ENCODE measurements around the gene BCL7A. TPM values are rescaled to one million over a fixed set of nuclear protein-coding genes. Genes with fewer than 3 reads are reported as not detected.

The BCL7A gene
- total RNA-seq, 6 experiments from 2014 or later: 3.5 to 6.4 (median 4.6) TPM

DNA sequence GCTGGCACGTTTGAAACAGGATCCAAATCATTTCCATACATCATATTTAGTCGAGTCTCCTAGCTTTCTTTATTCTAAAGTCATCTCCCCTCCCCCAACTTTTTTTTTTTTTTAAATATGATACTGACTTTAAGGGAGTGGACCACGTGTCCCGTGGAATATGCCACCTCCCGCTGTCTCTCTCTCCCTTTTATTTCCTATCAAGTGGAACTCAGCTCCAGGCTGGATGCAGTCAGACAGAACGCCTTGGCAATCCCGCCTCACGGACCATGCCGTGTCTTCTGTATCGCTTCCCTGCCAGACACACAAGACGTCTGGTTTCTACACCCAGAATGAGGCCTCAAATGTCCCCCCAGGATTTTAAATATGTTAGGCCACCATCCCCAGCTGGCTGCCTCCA, 21.2 kb downstream of the BCL7A start:
- H3K27me3 ChIP-seq: no peaks in the 10 kb centered on the region
- WGBS (ENCODE audit: insufficient coverage, low coverage, low lambda C conversion rate, missing lambda C conversion rate): 65% methylated on average over 3 of the region's 11 CpGs
- TF ChIP-seq, protein P1, sequence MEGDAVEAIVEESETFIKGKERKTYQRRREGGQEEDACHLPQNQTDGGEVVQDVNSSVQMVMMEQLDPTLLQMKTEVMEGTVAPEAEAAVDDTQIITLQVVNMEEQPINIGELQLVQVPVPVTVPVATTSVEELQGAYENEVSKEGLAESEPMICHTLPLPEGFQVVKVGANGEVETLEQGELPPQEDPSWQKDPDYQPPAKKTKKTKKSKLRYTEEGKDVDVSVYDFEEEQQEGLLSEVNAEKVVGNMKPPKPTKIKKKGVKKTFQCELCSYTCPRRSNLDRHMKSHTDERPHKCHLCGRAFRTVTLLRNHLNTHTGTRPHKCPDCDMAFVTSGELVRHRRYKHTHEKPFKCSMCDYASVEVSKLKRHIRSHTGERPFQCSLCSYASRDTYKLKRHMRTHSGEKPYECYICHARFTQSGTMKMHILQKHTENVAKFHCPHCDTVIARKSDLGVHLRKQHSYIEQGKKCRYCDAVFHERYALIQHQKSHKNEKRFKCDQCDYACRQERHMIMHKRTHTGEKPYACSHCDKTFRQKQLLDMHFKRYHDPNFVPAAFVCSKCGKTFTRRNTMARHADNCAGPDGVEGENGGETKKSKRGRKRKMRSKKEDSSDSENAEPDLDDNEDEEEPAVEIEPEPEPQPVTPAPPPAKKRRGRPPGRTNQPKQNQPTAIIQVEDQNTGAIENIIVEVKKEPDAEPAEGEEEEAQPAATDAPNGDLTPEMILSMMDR (IDR thresholded peaks at IDR 0.05): no peak
- TF ChIP-seq POLR2A (IDR thresholded peaks at IDR 0.05): no peak
- H3K4me3 ChIP-seq: no peak overlapping the region
- no peak for ATAC-seq
- no peak for DNase-seq
- peaks cover 0 to 7% (median under 1%) of the 10 kb centered on the region in 4 donors for H3K36me3 ChIP-seq
- no peak overlapping the region for H3K27ac ChIP-seq
- no peaks in the 10 kb centered on the region for H3K9me3 ChIP-seq
- peaks cover 0 to 9% (median 0%) of the 10 kb centered on the region in 4 donors for H3K4me1 ChIP-seq
- intact Hi-C loops (cut with DNase I): no loop called here

GRCh38 chr12:122043476-122043875, 21.8 kb downstream of the BCL7A start:
- DNase-seq: no peak
- intact Hi-C loops (cut with DNase I): no loop called here
- no peak for TF ChIP-seq POLR2A (IDR thresholded peaks at IDR 0.05)
- TF ChIP-seq, protein P1 (IDR thresholded peaks at IDR 0.05): no peak
- no peaks in the 10 kb centered on the region for H3K27me3 ChIP-seq
- no CpG with 5 or more reads among the region's 15 CpGs for WGBS (ENCODE audit: insufficient coverage, low coverage, low lambda C conversion rate, missing lambda C conversion rate)
- no peak overlapping the region for H3K4me3 ChIP-seq
- peaks cover 0 to 9% (median 0%) of the 10 kb centered on the region in 4 donors for H3K4me1 ChIP-seq
- no peak overlapping the region for H3K27ac ChIP-seq
- H3K36me3 ChIP-seq: peaks cover 0 to 7% (median under 1%) of the 10 kb centered on the region in 4 donors
- no peak for ATAC-seq
- no peaks in the 10 kb centered on the region for H3K9me3 ChIP-seq

GRCh38 chr12:122045262-122045661, 23.6 kb downstream of the BCL7A start:
- WGBS (ENCODE audit: insufficient coverage, low coverage, low lambda C conversion rate, missing lambda C conversion rate): 95% methylated on average over 4 of the region's 7 CpGs
- DNase-seq (no peak), ATAC-seq (no peak)
- Histone ChIP-seq H3K27me3 (no peaks in the 10 kb centered on the region), H3K4me3 (no peak overlapping the region), H3K36me3 (peaks cover 0 to 7% (median under 1%) of the 10 kb centered on the region in 4 donors), H3K27ac (no peak overlapping the region), H3K9me3 (no peaks in the 10 kb centered on the region), H3K4me1 (peaks cover 0 to 9% (median 0%) of the 10 kb centered on the region in 4 donors)
- no peak for TF ChIP-seq POLR2A (IDR thresholded peaks at IDR 0.05)
- TF ChIP-seq, protein P1 (IDR thresholded peaks at IDR 0.05): no peak
- intact Hi-C loops (cut with DNase I): no loop called here

GRCh38 chr12:122046145-122046544, 24.5 kb downstream of the BCL7A start:
- Histone ChIP-seq H3K4me3 (no peak overlapping the region), H3K9me3 (no peaks in the 10 kb centered on the region), H3K27ac (no peak overlapping the region), H3K4me1 (peaks cover 0 to 14% (median 3%) of the 10 kb centered on the region in 4 donors), H3K27me3 (no peaks in the 10 kb centered on the region), H3K36me3 (peaks cover 0 to 7% (median under 1%) of the 10 kb centered on the region in 4 donors)
- 94% methylated on average over 3 of the region's 7 CpGs for WGBS (ENCODE audit: insufficient coverage, low coverage, low lambda C conversion rate, missing lambda C conversion rate)
- DNase-seq (no peak), ATAC-seq (peak in 1 of 4 donors; percentile 12)
- intact Hi-C loops (cut with DNase I): no loop called here
- TF ChIP-seq, protein P1 (IDR thresholded peaks at IDR 0.05): no peak
- no peak for TF ChIP-seq POLR2A (IDR thresholded peaks at IDR 0.05)

DNA sequence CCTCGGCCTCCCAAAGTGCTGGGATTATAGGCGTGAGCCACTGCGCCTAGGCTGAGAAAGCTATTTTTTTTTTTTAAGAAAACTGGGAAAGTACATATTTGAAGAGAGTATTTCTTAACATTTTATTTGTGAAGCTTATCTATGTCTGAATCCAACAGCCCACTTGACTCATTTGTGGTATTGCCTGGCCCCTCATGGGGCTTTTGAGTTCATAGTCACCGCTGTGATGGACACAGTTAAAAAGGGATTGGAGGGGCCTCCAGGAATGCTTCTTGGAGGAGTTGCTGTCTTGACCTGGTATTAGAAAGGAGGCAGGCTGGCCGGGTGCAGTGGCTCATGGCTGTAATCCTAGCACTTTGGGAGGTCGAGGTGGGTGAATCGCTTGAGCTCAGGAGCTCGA, 26.5 kb downstream of the BCL7A start:
- no peak overlapping the region for H3K27ac ChIP-seq
- H3K4me3 ChIP-seq: no peak overlapping the region
- H3K36me3 ChIP-seq: peaks cover 0 to 7% (median under 1%) of the 10 kb centered on the region in 4 donors
- ATAC-seq (no peak), DNase-seq (no peak)
- H3K27me3 ChIP-seq: no peaks in the 10 kb centered on the region
- H3K4me1 ChIP-seq: peaks cover 0 to 22% (median 9%) of the 10 kb centered on the region in 4 donors
- 90% methylated on average over 5 of the region's 8 CpGs for WGBS (ENCODE audit: insufficient coverage, low coverage, low lambda C conversion rate, missing lambda C conversion rate)
- intact Hi-C loops (cut with DNase I): no loop called here
- H3K9me3 ChIP-seq: no peaks in the 10 kb centered on the region
- TF ChIP-seq, protein P1 (IDR thresholded peaks at IDR 0.05): no peak
- TF ChIP-seq POLR2A (IDR thresholded peaks at IDR 0.05): no peak

All from right lobe of liver (tissue), 6 donors.